ENCODE results near the gene TEX52.

TEX52 gene

GRCh38 chr12:2857021-2857431 lies at the start of gene TEX52:
Gene TEX52 (minus strand): TSS chr12:2857039. CDS start chr12:2857026, 13 bp downstream.
- Histone ChIP-seq H3K9ac (ENCODE audit: low read length) (no peak within 1 kb of the TSS), H3K9me3 (ENCODE audit: control insufficient read depth, low read depth, low read length) (no peaks in the 10 kb centered on the region), H3K4me1 (ENCODE audit: control insufficient read depth, low read depth, low read length) (no peaks in the 10 kb centered on the region), H3K36me3 (ENCODE audit: control insufficient read depth, low read depth, low read length) (peaks cover 41% of the 10 kb centered on the region), H3K4me3 (ENCODE audit: low read length) (no peak within 1 kb of the TSS), H3K27me3 (ENCODE audit: control insufficient read depth, insufficient read depth, low read length) (no peaks in the 10 kb centered on the region), H3K27ac (ENCODE audit: low read length) (peak within 1 kb of the TSS; percentile 19)

GRCh38 chr12:2904260-2904659 lies 47.4 kb upstream of the TEX52 start:
- peaks cover 1% of the 10 kb centered on the region for H3K4me1 ChIP-seq (ENCODE audit: control insufficient read depth, low read depth, low read length)
- H3K4me3 ChIP-seq (ENCODE audit: low read length), result no peak overlapping the region
- no peaks in the 10 kb centered on the region for H3K9me3 ChIP-seq (ENCODE audit: control insufficient read depth, low read depth, low read length)

GRCh38 chr12:2902272-2902880 lies 45.5 kb upstream of the TEX52 start:
- Histone ChIP-seq H3K9me3 (ENCODE audit: control insufficient read depth, low read depth, low read length) (no peaks in the 10 kb centered on the region), H3K27ac (ENCODE audit: low read length) (no peak overlapping the region), H3K4me3 (ENCODE audit: low read length) (no peak overlapping the region), H3K36me3 (ENCODE audit: control insufficient read depth, low read depth, low read length) (no peaks in the 10 kb centered on the region), H3K9ac (ENCODE audit: low read length) (no peak overlapping the region), H3K27me3 (ENCODE audit: control insufficient read depth, insufficient read depth, low read length) (no peaks in the 10 kb centered on the region), H3K4me1 (ENCODE audit: control insufficient read depth, low read depth, low read length) (no peaks in the 10 kb centered on the region)

More at GRCh38 chr12:2904260-2904659, 47.4 kb upstream of the TEX52 start:
- Histone ChIP-seq H3K36me3 (ENCODE audit: control insufficient read depth, low read depth, low read length) (no peaks in the 10 kb centered on the region), H3K9ac (ENCODE audit: low read length) (no peak overlapping the region), H3K27ac (ENCODE audit: low read length) (no peak overlapping the region), H3K27me3 (ENCODE audit: control insufficient read depth, insufficient read depth, low read length) (no peaks in the 10 kb centered on the region)

GRCh38 chr12:2900642-2901041 lies 43.8 kb upstream of the TEX52 start:
- Histone ChIP-seq H3K36me3 (ENCODE audit: control insufficient read depth, low read depth, low read length) (no peaks in the 10 kb centered on the region), H3K9ac (ENCODE audit: low read length) (no peak overlapping the region), H3K4me3 (ENCODE audit: low read length) (no peak overlapping the region), H3K9me3 (ENCODE audit: control insufficient read depth, low read depth, low read length) (no peaks in the 10 kb centered on the region), H3K27ac (ENCODE audit: low read length) (no peak overlapping the region), H3K4me1 (ENCODE audit: control insufficient read depth, low read depth, low read length) (no peaks in the 10 kb centered on the region), H3K27me3 (ENCODE audit: control insufficient read depth, insufficient read depth, low read length) (no peaks in the 10 kb centered on the region)

GRCh38 chr12:2897418-2897817 lies 40.6 kb upstream of the TEX52 start:
- Histone ChIP-seq H3K9ac (ENCODE audit: low read length) (no peak overlapping the region), H3K36me3 (ENCODE audit: control insufficient read depth, low read depth, low read length) (no peaks in the 10 kb centered on the region), H3K4me1 (ENCODE audit: control insufficient read depth, low read depth, low read length) (no peaks in the 10 kb centered on the region), H3K9me3 (ENCODE audit: control insufficient read depth, low read depth, low read length) (no peaks in the 10 kb centered on the region), H3K4me3 (ENCODE audit: low read length) (no peak overlapping the region), H3K27me3 (ENCODE audit: control insufficient read depth, insufficient read depth, low read length) (no peaks in the 10 kb centered on the region), H3K27ac (ENCODE audit: low read length) (no peak overlapping the region)

GRCh38 chr12:2895511-2895910 lies 38.7 kb upstream of the TEX52 start:
- Histone ChIP-seq H3K4me1 (ENCODE audit: control insufficient read depth, low read depth, low read length) (no peaks in the 10 kb centered on the region), H3K4me3 (ENCODE audit: low read length) (no peak overlapping the region), H3K36me3 (ENCODE audit: control insufficient read depth, low read depth, low read length) (no peaks in the 10 kb centered on the region), H3K27ac (ENCODE audit: low read length) (no peak overlapping the region), H3K27me3 (ENCODE audit: control insufficient read depth, insufficient read depth, low read length) (no peaks in the 10 kb centered on the region), H3K9ac (ENCODE audit: low read length) (no peak overlapping the region), H3K9me3 (ENCODE audit: control insufficient read depth, low read depth, low read length) (no peaks in the 10 kb centered on the region)

GRCh38 chr12:2895051-2895451 lies 38.2 kb upstream of the TEX52 start:
- no peak overlapping the region for H3K27ac ChIP-seq (ENCODE audit: low read length)
- H3K27me3 ChIP-seq (ENCODE audit: control insufficient read depth, insufficient read depth, low read length), result no peaks in the 10 kb centered on the region
- no peak overlapping the region for H3K4me3 ChIP-seq (ENCODE audit: low read length)

GRCh38 chr12:2893007-2893406 lies 36.2 kb upstream of the TEX52 start:
- no peaks in the 10 kb centered on the region for H3K4me1 ChIP-seq (ENCODE audit: control insufficient read depth, low read depth, low read length)
- H3K9ac ChIP-seq (ENCODE audit: low read length), result no peak overlapping the region
- no peak overlapping the region for H3K27ac ChIP-seq (ENCODE audit: low read length)
- peaks cover 11% of the 10 kb centered on the region for H3K36me3 ChIP-seq (ENCODE audit: control insufficient read depth, low read depth, low read length)
- H3K4me3 ChIP-seq (ENCODE audit: low read length), result no peak overlapping the region
- no peaks in the 10 kb centered on the region for H3K9me3 ChIP-seq (ENCODE audit: control insufficient read depth, low read depth, low read length)
- no peaks in the 10 kb centered on the region for H3K27me3 ChIP-seq (ENCODE audit: control insufficient read depth, insufficient read depth, low read length)

More at GRCh38 chr12:2895051-2895451, 38.2 kb upstream of the TEX52 start:
- Histone ChIP-seq H3K4me1 (ENCODE audit: control insufficient read depth, low read depth, low read length) (no peaks in the 10 kb centered on the region), H3K9ac (ENCODE audit: low read length) (no peak overlapping the region), H3K36me3 (ENCODE audit: control insufficient read depth, low read depth, low read length) (no peaks in the 10 kb centered on the region), H3K9me3 (ENCODE audit: control insufficient read depth, low read depth, low read length) (no peaks in the 10 kb centered on the region)

- Histone ChIP-seq H3K4me3 (ENCODE audit: low read length) (peak overlapping the region; percentile 89), H3K9ac (ENCODE audit: low read length) (no peak overlapping the region), H3K36me3 (ENCODE audit: control insufficient read depth, low read depth, low read length) (peaks cover 11% of the 10 kb centered on the region), H3K4me1 (ENCODE audit: control insufficient read depth, low read depth, low read length) (no peaks in the 10 kb centered on the region), H3K9me3 (ENCODE audit: control insufficient read depth, low read depth, low read length) (no peaks in the 10 kb centered on the region), H3K27ac (ENCODE audit: low read length) (no peak overlapping the region), H3K27me3 (ENCODE audit: control insufficient read depth, insufficient read depth, low read length) (no peaks in the 10 kb centered on the region)
Observed at GRCh38 chr12:2892246-2892645, 35.4 kb upstream of the TEX52 start.

- Histone ChIP-seq H3K27me3 (ENCODE audit: control insufficient read depth, insufficient read depth, low read length) (no peaks in the 10 kb centered on the region), H3K9me3 (ENCODE audit: control insufficient read depth, low read depth, low read length) (no peaks in the 10 kb centered on the region), H3K4me1 (ENCODE audit: control insufficient read depth, low read depth, low read length) (no peaks in the 10 kb centered on the region), H3K27ac (ENCODE audit: low read length) (no peak overlapping the region), H3K4me3 (ENCODE audit: low read length) (peak overlapping the region; percentile 89), H3K9ac (ENCODE audit: low read length) (peak overlapping the region; percentile 48), H3K36me3 (ENCODE audit: control insufficient read depth, low read depth, low read length) (peaks cover 15% of the 10 kb centered on the region)
Observed at GRCh38 chr12:2891240-2892053, 34.6 kb upstream of the TEX52 start.

- Histone ChIP-seq H3K9me3 (ENCODE audit: control insufficient read depth, low read depth, low read length) (no peaks in the 10 kb centered on the region), H3K4me3 (ENCODE audit: low read length) (peak within 1 kb of the TSS; percentile 89), H3K9ac (ENCODE audit: low read length) (peak within 1 kb of the TSS; percentile 78), H3K4me1 (ENCODE audit: control insufficient read depth, low read depth, low read length) (no peaks in the 10 kb centered on the region), H3K36me3 (ENCODE audit: control insufficient read depth, low read depth, low read length) (peaks cover 20% of the 10 kb centered on the region), H3K27ac (ENCODE audit: low read length) (peak within 1 kb of the TSS; percentile 55), H3K27me3 (ENCODE audit: control insufficient read depth, insufficient read depth, low read length) (no peaks in the 10 kb centered on the region)
Observed at GRCh38 chr12:2890388-2891239, 33.8 kb upstream of the TEX52 start, which contains the start of gene TULP3. Gene TULP3 (plus strand): TSS chr12:2890891. CDS start chr12:2890948, 57 bp downstream.

Data from iPS-18a (cell line).